Natural killer cell (primary cell): ENCODE data around the gene HS6ST3. TPM values are rescaled to one million over a fixed set of nuclear protein-coding genes. Genes with fewer than 3 reads are reported as not detected.

Experiments used
- ATAC-seq, 3 donors: fragments of 150-1000 bp in 2 of 3; fragments of 200-7000 bp in 1 of 3; cut with Tn5 transposase; 1 replicate in 1 of 3; 2 replicates in 2 of 3; pipeline ENCODE4 v1.10.0; 2021; ENCODE audit warnings: mild to moderate bottlenecking in 2 of 3, moderate library complexity in 2 of 3
- DNase-seq, 2 donors: peaks; one replicate each; pipeline versions ENCODE4 v3.0.0 to v3.0.0-alpha.2; 2013 to 2021; ENCODE audit warnings: mixed read lengths in 1 of 2
- H3K27ac ChIP-seq: one replicate; pipeline ENCODE4 v1.5.1; 2013; ENCODE audit warnings: mild to moderate bottlenecking, low read length
- H3K27me3 ChIP-seq: one replicate; pipeline ENCODE4 v1.6.1; 2013; ENCODE audit warnings: low read length; ENCODE audit not compliant: control insufficient read depth, insufficient read depth
- H3K36me3 ChIP-seq: one replicate; pipeline ENCODE4 v1.6.1; 2013; ENCODE audit warnings: low read length; ENCODE audit not compliant: control insufficient read depth, insufficient read depth
- H3K4me1 ChIP-seq: one replicate; pipeline ENCODE4 v1.6.1; 2013; ENCODE audit warnings: low read length; ENCODE audit not compliant: control insufficient read depth, insufficient read depth
- H3K4me3 ChIP-seq: one replicate; pipeline ENCODE4 v1.5.1; 2013; ENCODE audit warnings: low read length
- H3K9me3 ChIP-seq: one replicate; pipeline ENCODE4 v1.6.1; 2013; ENCODE audit warnings: low read length; ENCODE audit not compliant: control insufficient read depth, insufficient read depth
- H3K27ac Mint-ChIP-seq, 2 donors: one replicate each; pipeline ENCODE4 v1.8.0; 2022; ENCODE audit warnings: mild to moderate bottlenecking in 2 of 2, mixed read lengths in 2 of 2, moderate library complexity in 1 of 2
- H3K27me3 Mint-ChIP-seq, 2 donors: one replicate each; pipeline ENCODE4 v1.8.0; 2022; ENCODE audit warnings: low read depth in 2 of 2, mixed read lengths in 2 of 2
- H3K36me3 Mint-ChIP-seq: one replicate; pipeline ENCODE4 v1.8.0; 2022; ENCODE audit warnings: mixed read lengths
- H3K4me1 Mint-ChIP-seq, 2 donors: one replicate each; pipeline ENCODE4 v1.8.0; 2022; ENCODE audit warnings: mixed read lengths in 2 of 2
- H3K4me3 Mint-ChIP-seq: one replicate; pipeline ENCODE4 v1.8.0; 2022; ENCODE audit warnings: mild to moderate bottlenecking, moderate library complexity, mixed read lengths
- H3K9me3 Mint-ChIP-seq, 2 donors: one replicate each; pipeline ENCODE4 v1.8.0; 2022; ENCODE audit warnings: mixed read lengths in 2 of 2
- WGBS: methylation state at CpG from one replicate; pipeline ENCODE4 v1.1.7; 2013; ENCODE audit warnings: missing lambda C conversion rate; ENCODE audit not compliant: insufficient coverage; 5-methylcytosine and 5-hydroxymethylcytosine counted together
- intact Hi-C: fragments of 100-400 bp; cut with micrococcal nuclease; formaldehyde crosslinking; loops from one replicate; pipeline ENCODE4 v1.14.2; 2022
- total RNA-seq, 4 donors: library from RNA; stranded (reverse); fragments of 120-200 nt in 1 of 4; gene quantifications; one replicate each; pipeline versions ENCODE4 v1.2.3 to v1.2.4, GENCODE V29; 2013 to 2022
- TF ChIP-seq, protein P1 (sequence below): fragments of 200-600 bp; IDR thresholded peaks from one replicate; pipeline ENCODE4 v1.8.0; 2022; ENCODE audit warnings: antibody characterized with exemption

HS6ST3 gene
- total RNA-seq, 3 donors from 2014 or later (not counting 1 experiment from before 2014, with no cell fraction given): not detected

DNA sequence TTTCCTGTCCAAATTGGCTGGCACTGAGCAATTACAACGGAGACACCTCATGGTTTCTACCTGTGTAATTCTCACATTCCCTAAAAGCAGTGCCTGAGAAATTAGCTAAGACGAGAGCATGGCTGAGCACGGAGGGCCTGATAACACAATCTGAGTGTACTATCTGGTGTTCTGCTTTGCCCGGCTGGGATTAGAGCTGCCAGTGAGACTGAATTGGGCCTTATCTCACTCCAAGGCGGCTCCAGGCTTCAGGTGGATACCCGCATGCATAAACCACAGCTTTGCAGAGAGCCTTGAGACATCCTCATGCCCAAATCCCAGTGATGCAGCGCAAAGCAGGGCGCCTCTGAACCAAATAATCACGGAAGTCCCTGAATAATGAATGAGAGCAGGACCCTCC is 732.1 kb downstream of the HS6ST3 start:
- H3K27ac ChIP-seq: no peak overlapping the region
- no peaks in the 10 kb centered on the region for H3K36me3 ChIP-seq
- Mint-ChIP-seq H3K9me3 (no peaks in the 10 kb centered on the region), H3K27ac (no peak overlapping the region), H3K4me1 (no peaks in the 10 kb centered on the region), H3K4me3 (no peak overlapping the region), H3K27me3 (no peaks in the 10 kb centered on the region), H3K36me3 (no peaks in the 10 kb centered on the region)
- TF ChIP-seq, protein P1, sequence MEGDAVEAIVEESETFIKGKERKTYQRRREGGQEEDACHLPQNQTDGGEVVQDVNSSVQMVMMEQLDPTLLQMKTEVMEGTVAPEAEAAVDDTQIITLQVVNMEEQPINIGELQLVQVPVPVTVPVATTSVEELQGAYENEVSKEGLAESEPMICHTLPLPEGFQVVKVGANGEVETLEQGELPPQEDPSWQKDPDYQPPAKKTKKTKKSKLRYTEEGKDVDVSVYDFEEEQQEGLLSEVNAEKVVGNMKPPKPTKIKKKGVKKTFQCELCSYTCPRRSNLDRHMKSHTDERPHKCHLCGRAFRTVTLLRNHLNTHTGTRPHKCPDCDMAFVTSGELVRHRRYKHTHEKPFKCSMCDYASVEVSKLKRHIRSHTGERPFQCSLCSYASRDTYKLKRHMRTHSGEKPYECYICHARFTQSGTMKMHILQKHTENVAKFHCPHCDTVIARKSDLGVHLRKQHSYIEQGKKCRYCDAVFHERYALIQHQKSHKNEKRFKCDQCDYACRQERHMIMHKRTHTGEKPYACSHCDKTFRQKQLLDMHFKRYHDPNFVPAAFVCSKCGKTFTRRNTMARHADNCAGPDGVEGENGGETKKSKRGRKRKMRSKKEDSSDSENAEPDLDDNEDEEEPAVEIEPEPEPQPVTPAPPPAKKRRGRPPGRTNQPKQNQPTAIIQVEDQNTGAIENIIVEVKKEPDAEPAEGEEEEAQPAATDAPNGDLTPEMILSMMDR: no peak
- no peaks in the 10 kb centered on the region for H3K9me3 ChIP-seq
- ATAC-seq (no peak), DNase-seq (no peak)
- 81% methylated on average over 9 of the region's 9 CpGs for WGBS
- no peaks in the 10 kb centered on the region for H3K4me1 ChIP-seq
- H3K4me3 ChIP-seq: no peak overlapping the region
- no peaks in the 10 kb centered on the region for H3K27me3 ChIP-seq
- intact Hi-C loops: no loop called here

- H3K36me3 ChIP-seq: no peaks in the 10 kb centered on the region
- Mint-ChIP-seq H3K36me3 (no peaks in the 10 kb centered on the region), H3K27ac (no peak overlapping the region), H3K27me3 (no peaks in the 10 kb centered on the region), H3K4me1 (no peaks in the 10 kb centered on the region), H3K4me3 (no peak overlapping the region), H3K9me3 (no peaks in the 10 kb centered on the region)
- H3K9me3 ChIP-seq: no peaks in the 10 kb centered on the region
- intact Hi-C loops: no loop called here
- no peaks in the 10 kb centered on the region for H3K4me1 ChIP-seq
- no peak overlapping the region for H3K27ac ChIP-seq
- no peak for ATAC-seq
- TF ChIP-seq, protein P1: no peak
- no peak for DNase-seq
- no peak overlapping the region for H3K4me3 ChIP-seq
- H3K27me3 ChIP-seq: no peaks in the 10 kb centered on the region
These were observed 733.0 kb downstream of the HS6ST3 start for GRCh38 chr13:96822895-96823294.

GRCh38 chr13:96824140-96824539 is 734.2 kb downstream of the HS6ST3 start:
- no peaks in the 10 kb centered on the region for H3K27me3 ChIP-seq
- no peak overlapping the region for H3K4me3 ChIP-seq
- TF ChIP-seq, protein P1: no peak
- 70% methylated on average over 9 of the region's 10 CpGs for WGBS
- H3K27ac Mint-ChIP-seq: no peak overlapping the region
- no peaks in the 10 kb centered on the region for H3K36me3 ChIP-seq
- no peak overlapping the region for H3K4me3 Mint-ChIP-seq
- ATAC-seq (no peak), DNase-seq (no peak)
- no peaks in the 10 kb centered on the region for H3K27me3 Mint-ChIP-seq
- no peaks in the 10 kb centered on the region for H3K9me3 ChIP-seq
- no peak overlapping the region for H3K27ac ChIP-seq
- H3K4me1 Mint-ChIP-seq: no peaks in the 10 kb centered on the region
- H3K9me3 Mint-ChIP-seq: no peaks in the 10 kb centered on the region
- intact Hi-C loops: no loop called here
- H3K4me1 ChIP-seq: no peaks in the 10 kb centered on the region
- H3K36me3 Mint-ChIP-seq: no peaks in the 10 kb centered on the region

- intact Hi-C loops: no loop called here
- no peaks in the 10 kb centered on the region for H3K4me1 Mint-ChIP-seq
- H3K4me3 Mint-ChIP-seq: no peak overlapping the region
- no peaks in the 10 kb centered on the region for H3K9me3 ChIP-seq
- no peak overlapping the region for H3K27ac Mint-ChIP-seq
- no peaks in the 10 kb centered on the region for H3K36me3 ChIP-seq
- no peaks in the 10 kb centered on the region for H3K36me3 Mint-ChIP-seq
- TF ChIP-seq, protein P1: no peak
- no peaks in the 10 kb centered on the region for H3K9me3 Mint-ChIP-seq
- H3K4me1 ChIP-seq: no peaks in the 10 kb centered on the region
- H3K4me3 ChIP-seq: no peak overlapping the region
- WGBS: 78% methylated on average over 2 of the region's 3 CpGs
- DNase-seq (no peak), ATAC-seq (no peak)
- H3K27me3 ChIP-seq: no peaks in the 10 kb centered on the region
- H3K27me3 Mint-ChIP-seq: no peaks in the 10 kb centered on the region
- no peak overlapping the region for H3K27ac ChIP-seq
These were observed 735.7 kb downstream of the HS6ST3 start for GRCh38 chr13:96825653-96826052.
